T-helper 1 cell (primary cell): ENCODE results near the gene SETBP1.

ENCODE experiments used
- DNase-seq, 5 donors: peaks; one replicate each; pipeline ENCODE4 v3.0.0-alpha.2; 2012 to 2020

The SETBP1 gene

GRCh38 chr18:44987371-44987770 is 306.7 kb downstream of the SETBP1 start:
- no peak for DNase-seq

GRCh38 chr18:44988821-44989587 is 308.3 kb downstream of the SETBP1 start:
- no peak for DNase-seq

GRCh38 chr18:44996261-44996660 is 315.6 kb downstream of the SETBP1 start:
- DNase-seq, result no peak

GRCh38 chr18:44997174-44997573 is 316.5 kb downstream of the SETBP1 start:
- no peak for DNase-seq

- DNase-seq, result no peak
Measured at GRCh38 chr18:44998360-44998759, 317.7 kb downstream of the SETBP1 start.

- DNase-seq, result no peak
Measured at GRCh38 chr18:45004546-45005080, 323.9 kb downstream of the SETBP1 start.

- no peak for DNase-seq
Measured at GRCh38 chr18:45006934-45007333, 326.2 kb downstream of the SETBP1 start.

- DNase-seq, result no peak
Measured at GRCh38 chr18:45007531-45007930, 326.8 kb downstream of the SETBP1 start.

GRCh38 chr18:45008694-45009413 is 328.2 kb downstream of the SETBP1 start:
- peak in 1 of 5 donors; percentile 4 for DNase-seq

GRCh38 chr18:45009756-45010155 is 329.1 kb downstream of the SETBP1 start:
- no peak for DNase-seq

- DNase-seq, result no peak
Measured at GRCh38 chr18:45012286-45012685, 331.6 kb downstream of the SETBP1 start.

GRCh38 chr18:45014047-45014501 is 333.4 kb downstream of the SETBP1 start:
- DNase-seq, result no peak

GRCh38 chr18:45015788-45016128 is 335.1 kb downstream of the SETBP1 start:
- no peak for DNase-seq

GRCh38 chr18:45019469-45019868 is 338.8 kb downstream of the SETBP1 start:
- DNase-seq, result no peak

GRCh38 chr18:45023519-45023918 is 342.8 kb downstream of the SETBP1 start:
- DNase-seq, result no peak

GRCh38 chr18:45024357-45025088 is 343.8 kb downstream of the SETBP1 start:
- DNase-seq, result no peak

- no peak for DNase-seq
Measured at GRCh38 chr18:45025089-45025450, 344.4 kb downstream of the SETBP1 start.

- DNase-seq, result no peak
Measured at GRCh38 chr18:45026162-45026561, 345.5 kb downstream of the SETBP1 start.

GRCh38 chr18:45034179-45034578 is 353.5 kb downstream of the SETBP1 start:
- DNase-seq, result no peak

- no peak for DNase-seq
Measured at GRCh38 chr18:45037618-45038017, 356.9 kb downstream of the SETBP1 start.

- no peak for DNase-seq
Measured at GRCh38 chr18:45039376-45039775, 358.7 kb downstream of the SETBP1 start.

GRCh38 chr18:45040879-45041278 is 360.2 kb downstream of the SETBP1 start:
- DNase-seq, result no peak

GRCh38 chr18:45044787-45045186 is 364.1 kb downstream of the SETBP1 start:
- no peak for DNase-seq
